GM21576 (cell line): ENCODE data around the gene HHIPL1.
"Not testable (repeated sequence)": the region's sequence is repeated elsewhere in the genome, so short reads cannot be mapped to it uniquely, and the experiment has no call there.

ENCODE experiments used
- ATAC-seq: cut with Tn5 transposase; IDR thresholded peaks from one replicate; pipeline ENCODE4 v1.9.1; 2021; ENCODE audit warnings: mild to moderate bottlenecking, moderate library complexity; ENCODE audit not compliant: unreplicated experiment

HHIPL1 gene

GRCh38 chr14:99632410-99633035, 12.4 kb upstream of the HHIPL1 start:
- ATAC-seq: no peak

GRCh38 chr14:99633141-99633540, 11.8 kb upstream of the HHIPL1 start:
- no peak for ATAC-seq

GRCh38 chr14:99633918-99634317, 11.0 kb upstream of the HHIPL1 start:
- ATAC-seq: no peak

GRCh38 chr14:99634443-99634842, 10.5 kb upstream of the HHIPL1 start:
- ATAC-seq: no peak

DNA sequence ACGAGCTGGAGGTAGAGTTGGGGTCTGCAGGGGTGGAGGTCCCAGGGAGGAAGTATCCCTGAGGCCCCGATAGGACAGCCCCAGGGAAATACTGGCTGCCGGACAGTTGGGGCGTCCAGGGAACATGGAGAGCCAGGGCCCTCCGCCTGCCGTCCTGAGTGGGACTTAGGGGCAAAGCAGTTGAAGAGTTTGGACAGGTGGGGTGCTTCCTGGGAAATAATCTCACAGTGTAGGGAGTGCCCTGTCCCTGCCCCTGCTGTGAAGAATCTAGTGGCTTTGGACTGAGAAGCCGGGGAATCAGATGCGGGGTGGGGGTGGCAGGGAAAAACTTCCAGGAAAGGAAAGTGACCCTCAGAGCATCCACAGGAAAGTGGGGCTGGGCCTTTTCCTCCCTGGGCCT, 9.8 kb upstream of the HHIPL1 start:
- no peak for ATAC-seq

DNA sequence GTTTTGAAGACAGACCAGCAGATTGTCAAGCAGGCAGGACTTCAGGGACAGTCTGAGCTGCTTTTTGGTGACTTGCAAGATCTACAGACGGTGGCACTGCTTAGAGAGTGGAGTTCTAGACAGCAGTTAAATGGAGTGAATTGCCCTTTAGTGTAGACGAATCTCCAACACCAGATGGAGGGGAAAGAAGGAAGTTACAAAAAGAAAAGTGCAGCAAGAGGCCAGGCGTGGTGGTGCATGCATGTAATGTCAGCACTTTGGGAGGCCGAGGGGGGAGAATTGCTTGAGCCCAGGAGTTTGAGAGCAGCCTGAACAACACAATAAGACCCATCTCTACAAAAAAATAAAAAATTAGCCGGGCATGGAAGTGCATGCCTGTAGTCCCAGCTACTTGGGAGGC, 8.4 kb upstream of the HHIPL1 start:
- ATAC-seq: no peak

DNA sequence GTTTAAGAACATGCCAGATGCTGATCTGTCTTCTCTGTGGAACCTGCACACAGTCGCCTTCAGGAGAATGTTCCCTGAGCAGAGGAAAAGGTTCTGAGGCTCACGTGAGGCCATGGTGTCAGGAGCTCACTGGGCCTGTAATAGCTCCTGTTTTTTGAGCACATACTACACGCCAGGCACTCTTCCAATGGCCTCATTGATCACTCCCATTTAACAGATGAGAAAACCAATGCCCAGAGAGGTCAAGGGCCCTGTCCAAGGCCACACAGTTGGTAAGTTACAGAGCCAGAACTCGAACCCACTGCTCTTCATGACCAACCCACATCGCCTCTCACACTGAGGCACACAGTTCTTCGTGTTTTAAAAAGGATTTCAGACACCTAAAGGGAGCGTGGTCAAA, 7.3 kb upstream of the HHIPL1 start:
- ATAC-seq: no peak

GRCh38 chr14:99642771-99643170, 2.2 kb upstream of the HHIPL1 start:
- ATAC-seq: not testable (repeated sequence)

DNA sequence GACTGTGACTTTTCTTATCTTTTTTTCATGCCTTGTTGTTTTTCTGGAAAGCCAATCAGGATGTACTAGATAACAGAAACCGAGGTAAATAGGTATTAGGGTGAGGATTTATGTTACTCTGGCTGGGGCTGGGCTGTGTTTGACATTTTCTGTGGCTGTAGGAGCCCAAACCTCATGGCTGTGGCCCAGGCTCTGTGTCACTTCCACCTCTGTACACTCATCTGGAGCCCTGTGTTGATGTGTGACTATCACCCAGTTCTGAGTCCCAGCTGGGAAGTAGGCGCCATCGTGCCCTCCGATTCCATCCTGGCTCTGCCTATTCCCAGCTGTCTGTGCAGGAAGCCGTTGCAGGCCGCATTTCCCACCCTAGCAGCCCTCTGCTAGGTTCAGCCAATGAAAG, 1.6 kb upstream of the HHIPL1 start:
- ATAC-seq: no peak

DNA sequence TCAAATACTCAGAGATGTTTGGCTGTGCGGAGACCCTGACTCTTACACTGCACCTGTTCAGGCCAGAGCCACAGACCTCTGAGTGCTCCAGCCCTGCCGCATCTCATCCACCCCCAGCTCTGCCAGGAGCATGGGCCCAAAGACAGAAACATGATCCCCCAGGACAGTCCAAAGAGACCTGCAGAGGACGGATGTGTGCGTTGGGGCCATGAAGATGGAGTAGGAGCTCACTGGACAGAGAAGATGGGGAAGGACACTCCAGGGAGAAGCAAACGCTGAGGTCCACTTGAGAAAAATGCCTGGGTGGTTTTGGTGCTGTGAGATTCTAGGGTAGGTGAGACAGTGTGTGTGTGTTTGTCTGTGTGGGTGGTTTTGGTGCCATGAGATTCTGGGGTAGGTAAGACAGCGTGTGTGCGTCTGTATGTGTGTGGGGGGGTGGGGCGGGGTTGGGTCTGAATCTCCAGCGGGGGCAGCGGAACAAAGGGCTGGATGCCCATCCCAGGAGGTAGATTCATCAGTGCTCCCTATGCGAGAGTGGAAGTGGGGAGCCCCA, 818 bp upstream of the HHIPL1 start:
- no peak for ATAC-seq

DNA sequence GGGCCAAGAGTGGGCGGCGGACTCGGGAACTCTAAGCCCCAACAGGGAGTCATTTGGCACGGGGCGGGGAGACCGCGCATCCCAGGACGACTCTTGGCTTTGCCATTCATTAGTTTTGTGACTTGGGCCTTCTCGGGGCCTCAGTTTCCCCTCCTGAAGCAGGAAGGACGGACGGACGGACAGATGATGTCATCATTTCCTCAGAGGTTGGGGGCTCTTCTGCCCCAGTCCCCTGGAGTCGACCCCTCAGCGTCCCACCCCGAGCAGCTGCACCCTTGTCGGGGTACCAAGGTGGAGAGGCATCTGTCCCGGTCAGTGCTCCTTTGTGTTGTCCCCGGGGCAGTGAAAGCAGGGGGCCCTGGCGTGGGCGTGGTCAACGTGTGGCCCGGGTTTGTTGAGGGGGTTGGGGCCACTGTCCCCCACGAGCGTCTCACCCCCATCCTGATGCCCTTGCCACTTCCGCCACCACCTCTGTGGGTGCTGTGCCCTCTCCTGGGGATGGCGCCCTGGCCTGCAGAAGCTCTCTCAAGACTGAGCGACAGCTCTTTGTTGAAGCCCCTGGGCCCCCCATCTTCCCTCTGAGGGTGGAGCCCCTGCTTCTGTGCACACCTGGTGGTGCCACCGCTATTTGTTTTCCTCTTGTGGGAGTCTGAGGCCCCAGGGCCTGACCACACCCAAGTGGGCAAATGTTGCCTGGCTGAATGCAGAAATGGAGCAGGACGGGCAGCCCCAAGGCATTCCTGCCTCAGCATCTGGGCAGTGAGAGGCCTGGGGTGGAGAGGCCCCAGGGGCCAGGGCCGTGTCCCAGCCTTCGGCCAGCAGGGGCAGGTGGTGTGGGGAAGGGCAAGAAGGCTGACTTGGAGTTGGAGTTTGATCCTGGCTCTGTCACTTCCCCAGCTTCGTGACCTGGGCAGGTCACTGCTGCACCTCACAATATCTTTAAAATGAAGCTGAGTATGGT, 896 bp downstream of the HHIPL1 start:
- ATAC-seq: no peak

GRCh38 chr14:99647411-99647810, 2.5 kb downstream of the HHIPL1 start:
- no peak for ATAC-seq

DNA sequence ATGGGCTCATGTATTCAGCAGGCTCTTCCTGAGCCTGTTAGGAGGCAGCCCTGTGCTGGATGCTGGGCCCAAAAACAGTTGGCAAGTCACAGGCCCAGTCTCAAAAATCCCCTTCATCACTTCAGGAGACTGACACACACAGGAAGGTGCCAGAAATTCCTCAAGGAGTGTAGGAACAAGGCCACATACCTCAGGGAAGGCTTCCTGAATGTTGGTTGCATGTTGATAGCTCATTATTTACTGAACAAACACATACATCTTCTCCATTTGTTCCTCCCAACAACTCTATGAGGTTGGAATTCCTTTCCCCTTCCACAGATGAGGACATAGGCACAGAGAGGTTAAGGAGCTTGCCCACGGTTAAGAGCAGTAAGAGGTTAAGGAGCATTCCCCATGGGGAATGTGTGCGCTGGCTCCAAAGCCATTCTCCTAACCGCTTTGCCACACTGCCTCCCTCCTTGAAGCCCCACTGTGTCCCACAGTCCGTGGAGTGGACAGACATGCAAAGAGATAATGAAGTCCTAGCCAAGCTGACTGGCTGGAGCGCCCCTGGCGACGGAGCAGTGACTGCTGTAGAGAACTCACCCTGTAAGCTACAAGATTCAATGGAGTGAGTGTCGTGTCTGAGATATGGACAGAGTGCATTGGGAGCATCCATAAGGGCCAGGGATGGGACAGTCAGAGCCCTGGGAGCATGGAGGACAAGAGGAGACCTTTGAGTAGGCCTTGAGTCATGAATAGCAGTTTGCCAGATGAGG, 3.3 kb downstream of the HHIPL1 start:
- ATAC-seq: no peak

DNA sequence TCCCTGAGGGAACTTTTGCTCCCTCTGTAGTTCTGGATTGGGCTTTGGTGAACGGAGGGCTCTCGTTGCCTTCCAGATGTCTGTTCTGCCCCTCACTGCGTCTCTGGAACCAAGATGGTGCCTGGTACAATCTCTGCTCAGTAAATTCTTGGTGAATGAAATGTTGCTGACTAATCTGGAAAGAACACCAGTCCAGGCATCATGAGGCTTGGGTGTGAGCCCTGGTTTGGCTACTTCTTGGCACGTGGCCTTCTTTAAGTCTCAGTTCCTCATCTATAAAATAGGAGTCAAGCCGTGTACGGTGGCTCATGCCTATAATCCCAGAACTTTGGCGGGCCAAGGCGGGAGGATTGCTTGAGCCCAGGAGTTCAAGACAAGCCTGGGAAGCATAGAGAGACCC, 4.3 kb downstream of the HHIPL1 start:
- ATAC-seq: no peak

GRCh38 chr14:99649643-99650042, 4.7 kb downstream of the HHIPL1 start:
- no peak for ATAC-seq

GRCh38 chr14:99650189-99650588, 5.3 kb downstream of the HHIPL1 start:
- ATAC-seq: no peak

DNA sequence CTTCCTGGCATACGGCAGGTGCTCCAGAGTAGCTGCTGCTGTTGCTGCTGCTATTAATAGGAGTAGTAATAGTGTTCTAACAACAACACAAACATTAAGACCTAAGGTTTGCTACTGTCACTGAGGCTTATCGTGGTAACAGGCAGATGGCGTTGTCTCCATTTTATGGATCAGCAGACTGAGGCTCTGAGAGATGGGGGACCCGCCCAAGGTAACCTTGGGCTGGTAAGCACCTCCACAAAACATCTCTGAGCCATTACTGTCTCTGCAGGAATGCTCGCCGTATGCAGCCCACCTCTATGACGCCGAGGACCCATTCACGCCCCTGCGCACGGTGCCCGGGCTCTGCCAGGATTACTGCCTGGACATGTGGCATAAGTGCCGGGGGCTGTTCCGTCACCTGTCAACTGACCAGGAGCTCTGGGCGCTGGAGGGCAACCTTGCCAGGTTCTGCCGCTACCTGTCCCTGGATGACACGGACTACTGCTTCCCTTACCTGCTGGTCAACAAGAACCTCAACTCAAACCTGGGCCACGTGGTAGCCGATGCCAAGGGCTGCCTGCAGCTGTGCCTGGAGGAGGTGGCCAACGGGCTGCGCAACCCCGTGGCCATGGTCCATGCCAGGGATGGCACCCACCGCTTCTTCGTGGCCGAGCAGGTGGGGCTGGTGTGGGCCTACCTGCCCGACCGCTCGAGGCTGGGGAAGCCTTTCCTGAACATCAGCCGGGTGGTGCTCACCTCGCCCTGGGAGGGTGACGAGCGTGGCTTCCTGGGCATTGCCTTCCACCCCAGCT, 7.2 kb downstream of the HHIPL1 start:
- no peak for ATAC-seq

DNA sequence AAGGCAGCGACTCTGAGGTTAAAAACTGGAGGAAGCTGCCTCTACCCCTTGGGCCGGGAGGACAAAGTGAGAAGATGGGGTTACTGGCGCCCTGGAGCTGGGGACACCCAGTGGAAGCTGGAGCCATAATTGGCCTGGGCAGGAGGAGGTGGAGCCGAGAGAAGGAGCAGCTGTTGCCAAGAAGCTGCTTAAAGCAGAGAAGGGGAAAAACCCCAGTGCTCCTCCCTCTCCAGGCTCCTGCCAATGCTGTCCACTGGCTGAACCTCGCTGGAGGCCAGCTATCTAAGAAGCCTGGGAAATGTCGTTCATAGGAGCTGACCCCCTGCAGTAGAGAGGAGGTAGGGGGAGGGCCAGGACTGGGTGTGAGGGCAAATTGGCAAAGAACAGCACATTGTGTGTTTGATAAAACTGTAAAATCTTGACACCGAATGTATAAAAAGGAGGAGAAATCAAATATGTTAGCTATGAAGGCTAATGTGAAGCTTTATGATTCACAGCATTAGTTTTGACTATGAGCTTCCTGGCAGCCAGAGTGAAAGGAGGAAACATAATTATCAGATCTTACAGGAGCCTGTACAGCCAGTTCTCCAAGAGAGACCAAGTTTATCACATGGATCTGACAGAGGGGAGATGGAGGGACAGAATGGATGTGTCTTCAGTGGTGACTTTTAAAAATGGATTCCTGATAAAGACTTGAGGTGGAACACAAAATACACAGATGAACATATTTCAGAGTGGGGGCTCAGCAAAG, 9.5 kb downstream of the HHIPL1 start:
- ATAC-seq: no peak

DNA sequence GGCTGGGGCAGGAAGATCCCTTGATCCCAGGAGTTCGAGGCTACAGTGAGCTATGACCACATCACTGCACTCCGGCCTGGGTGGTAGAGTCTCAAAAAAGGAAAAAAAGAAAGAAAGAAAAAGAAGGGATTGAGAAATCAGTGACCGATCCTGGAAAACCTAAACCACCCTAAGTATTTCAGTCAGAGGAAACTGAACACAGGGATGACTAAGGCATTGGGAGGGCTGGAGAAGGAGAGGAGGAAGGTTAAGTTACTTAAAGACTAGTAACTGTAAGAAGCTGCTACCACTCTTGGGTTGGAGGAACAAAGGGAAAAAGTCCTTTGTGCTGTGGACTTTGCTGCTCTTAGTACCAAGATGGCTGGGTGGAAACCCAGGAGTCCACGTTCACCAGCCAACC, 10.6 kb downstream of the HHIPL1 start:
- no peak for ATAC-seq

- no peak for ATAC-seq
Measured at GRCh38 chr14:99656171-99656570, 11.2 kb downstream of the HHIPL1 start.
